ENCODE data around the gene LACTBL1. TPM values are rescaled to one million over a fixed set of nuclear protein-coding genes. Genes with fewer than 3 reads are reported as not detected.

The LACTBL1 gene
- total RNA-seq, 1 experiment from 2014 or later, result 0.28 TPM

DNA sequence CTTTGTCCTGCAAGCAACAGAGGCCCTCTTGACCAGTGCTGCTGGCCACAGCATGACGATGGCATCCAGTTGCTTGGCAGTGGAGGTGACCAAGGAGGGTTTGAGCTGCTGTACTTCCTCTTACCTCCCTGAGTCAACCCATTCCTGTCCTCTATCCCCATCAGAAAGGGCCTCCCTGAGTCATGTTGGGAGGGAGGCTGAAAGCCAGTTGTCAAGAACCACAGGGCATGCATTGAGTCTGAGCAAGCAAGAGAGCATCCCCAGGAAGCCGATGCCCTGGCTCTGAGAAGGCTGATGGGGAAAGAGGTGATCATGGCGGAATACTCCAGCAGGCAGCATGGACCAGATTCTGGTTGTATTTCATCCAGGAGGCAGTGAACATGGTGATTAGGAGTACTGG is 69.6 kb downstream of the LACTBL1 start:
- H3K4me2 ChIP-seq, result no peak overlapping the region
- DNase-seq, result no peak
- H3K27ac ChIP-seq, result no peak overlapping the region
- no peaks in the 10 kb centered on the region for H3F3A ChIP-seq (ENCODE audit: insufficient read depth, low read depth)
- no peaks in the 10 kb centered on the region for H4K20me1 ChIP-seq (ENCODE audit: insufficient read depth)
- CTCF ChIA-PET, result no interaction called here
- no peaks in the 10 kb centered on the region for H3K27me3 ChIP-seq (ENCODE audit: insufficient read depth, low read depth)
- no peaks in the 10 kb centered on the region for H3K9me2 ChIP-seq (ENCODE audit: insufficient read depth)
- no peaks in the 10 kb centered on the region for H3K4me1 ChIP-seq (replicated peaks; ENCODE audit: insufficient read depth)
- no peaks in the 10 kb centered on the region for H3K36me3 ChIP-seq (ENCODE audit: low read depth)
- H2AFZ ChIP-seq, result no peak overlapping the region
- no TSS peak for BruUV-seq (replicated peaks)
- H3K4me3 ChIP-seq, result no peak overlapping the region
- no peaks in the 10 kb centered on the region for H3K9me3 ChIP-seq (ENCODE audit: insufficient read depth, low read depth)
- TF ChIP-seq CTCF (conservative IDR thresholded peaks at IDR 0.05), result no peak
- no peak for TF ChIP-seq EZH2 (IDR thresholded peaks at IDR 0.05; ENCODE audit: low read depth)
- POLR2A ChIA-PET (ENCODE audit: unreplicated experiment), result interaction anchor here (0.5 kb wide), 1 partner anchor 10 kb away, joined by 3 read pairs; no protein-coding TSS in a partner anchor
- intact Hi-C loops (cut with micrococcal nuclease; ENCODE audit: unreplicated experiment), result no loop called here
- no peaks in the 10 kb centered on the region for H3K79me2 ChIP-seq (ENCODE audit: low read depth)

Other genes starting within 250 kb of the LACTBL1 start
- not detected in 2 replicates for gene TEX46, start 43.0 kb upstream of the LACTBL1 start, total RNA-seq (2021)
- gene KDM1A, start 46.6 kb upstream of the LACTBL1 start, total RNA-seq (2021), result 185 and 213 TPM in 2 replicates
- gene LUZP1, start 196.0 kb upstream of the LACTBL1 start, total RNA-seq (2021), result 35.0 and 37.6 TPM in 2 replicates
- gene HTR1D, start 244.6 kb upstream of the LACTBL1 start, total RNA-seq (2021), result 15.0 and 17.1 TPM in 2 replicates